B cell (primary cell): ENCODE results near the gene SCRT2. TPM values are rescaled to one million over a fixed set of nuclear protein-coding genes. Genes with fewer than 3 reads are reported as not detected.

ENCODE experiments used
- ATAC-seq: fragments of 200-7000 bp; cut with Tn5 transposase; one replicate; pipeline ENCODE4 v1.10.0; 2021; ENCODE audit warnings: low read depth, mild to moderate bottlenecking, moderate number of reproducible peaks, moderate library complexity
- CTCF ChIA-PET: fragments of 350-600 bp; sonication (Branson Sonifier 250); formaldehyde crosslinking; loops from one replicate; lab custom pipeline; 2021; ENCODE audit warnings: antibody characterized with exemption, inconsistent platforms; lab: Charles Lee
- POLR2A ChIA-PET: fragments of 350-600 bp; sonication (Branson Sonifier 250); formaldehyde crosslinking; loops from one replicate; lab custom pipeline; 2021; ENCODE audit warnings: antibody characterized with exemption; lab: Charles Lee
- DNase-seq: peaks from one replicate; pipeline ENCODE4 v3.0.0; 2013
- H2AFZ ChIP-seq: 2 replicates; pipeline ENCODE4 v1.6.1; 2012; ENCODE audit warnings: mild to moderate bottlenecking, low read depth, low read length; ENCODE audit not compliant: insufficient read depth, poor library complexity, severe bottlenecking
- H3K27ac ChIP-seq, 2 donors: 1 replicate in 1 of 2; 2 replicates in 1 of 2; pipeline ENCODE4 v1.5.1; 2012 to 2013; ENCODE audit warnings: low read length in 2 of 2, mild to moderate bottlenecking in 2 of 2, moderate library complexity in 1 of 2
- H3K27me3 ChIP-seq, 4 experiments: fragments of 200-600 bp in 1 of 4; sonication (generic) in 1 of 4; replicated peaks in 1 of 4; 1 replicate in 2 of 4; 2 replicates in 2 of 4; pipeline versions ENCODE4 v1.6.1 to v1.7.0; 2013 to 2016; ENCODE audit warnings: low read length in 3 of 4, mild to moderate bottlenecking in 2 of 4, mixed read lengths in 1 of 4, moderate library complexity in 1 of 4; ENCODE audit not compliant: insufficient read depth in 4 of 4, control insufficient read depth in 3 of 4; ENCODE audit errors: control extremely low read depth in 1 of 4
- H3K36me3 ChIP-seq, 2 experiments: replicated peaks in 1 of 2; 1 replicate in 1 of 2; 2 replicates in 1 of 2; pipeline versions ENCODE4 v1.6.1 to v1.7.1; 2013; ENCODE audit warnings: low read length in 1 of 2; ENCODE audit not compliant: insufficient read depth in 2 of 2, control insufficient read depth in 1 of 2; ENCODE audit errors: control extremely low read depth in 1 of 2, extremely low read depth in 1 of 2
- H3K4me1 ChIP-seq, 2 donors: fragments of 200-600 bp in 1 of 2; sonication (generic) in 1 of 2; 1 replicate in 1 of 2; 2 replicates in 1 of 2; pipeline versions ENCODE4 v1.5.1 to v1.6.1; 2013 to 2017; ENCODE audit warnings: low read length in 2 of 2; ENCODE audit not compliant: control insufficient read depth in 2 of 2, insufficient read depth in 2 of 2
- H3K4me2 ChIP-seq: replicated peaks from 2 replicates; pipeline ENCODE3; 2012; ENCODE audit warnings: mild to moderate bottlenecking, low read depth, low read length; ENCODE audit not compliant: poor library complexity, severe bottlenecking
- H3K4me3 ChIP-seq, 5 experiments: fragments of 200-600 bp in 1 of 5; sonication (generic) in 1 of 5; 1 replicate in 3 of 5; 2 replicates in 2 of 5; pipeline versions ENCODE4 v1.5.1 to v1.7.0; 2011 to 2016; ENCODE audit warnings: low read length in 4 of 5, mild to moderate bottlenecking in 4 of 5, low read depth in 2 of 5, control low read depth in 1 of 5, moderate library complexity in 1 of 5; ENCODE audit not compliant: insufficient read depth in 1 of 5; ENCODE audit errors: control extremely low read depth in 1 of 5, extremely low read depth in 1 of 5
- H3K79me2 ChIP-seq: fragments of 200-600 bp; sonication (generic); one replicate; pipeline ENCODE4 v1.6.0; 2016; ENCODE audit warnings: low read length; ENCODE audit not compliant: control insufficient read depth, insufficient read depth
- H3K9ac ChIP-seq: fragments of 200-600 bp; sonication (generic); 2 replicates; pipeline ENCODE4 v1.6.1; 2017; ENCODE audit warnings: mild to moderate bottlenecking, low read length, moderate library complexity
- H3K9me3 ChIP-seq, 3 donors: one replicate each; pipeline versions ENCODE4 v1.6.1 to v1.7.1; 2013; ENCODE audit warnings: low read length in 2 of 3; ENCODE audit not compliant: control insufficient read depth in 2 of 3, insufficient read depth in 1 of 3; ENCODE audit errors: control extremely low read depth in 1 of 3
- H4K20me1 ChIP-seq: 2 replicates; pipeline ENCODE4 v1.6.0; 2012; ENCODE audit warnings: mild to moderate bottlenecking, low read length; ENCODE audit not compliant: insufficient read depth, control insufficient read depth, poor library complexity, severe bottlenecking
- H3K27ac Mint-ChIP-seq: one replicate; pipeline ENCODE4 v1.8.0; 2021; ENCODE audit warnings: mixed read lengths
- H3K27me3 Mint-ChIP-seq: one replicate; pipeline ENCODE4 v1.8.0; 2021; ENCODE audit warnings: mixed read lengths
- H3K4me1 Mint-ChIP-seq: one replicate; pipeline ENCODE4 v1.8.0; 2021; ENCODE audit warnings: mixed read lengths
- H3K4me3 Mint-ChIP-seq: one replicate; pipeline ENCODE4 v1.8.0; 2021; ENCODE audit warnings: mixed read lengths
- H3K9me3 Mint-ChIP-seq: one replicate; pipeline ENCODE4 v1.8.0; 2022; ENCODE audit warnings: mixed read lengths; ENCODE audit not compliant: insufficient read depth
- CTCF ChIP-seq: fragments of 200-600 bp; IDR thresholded peaks from one replicate; pipeline ENCODE4 v1.8.0; 2022; ENCODE audit warnings: antibody characterized with exemption, mild to moderate bottlenecking
- EZH2 ChIP-seq: IDR thresholded peaks from 2 replicates; pipeline ENCODE4 v1.6.1; 2012; ENCODE audit warnings: borderline replicate concordance, low read depth, mild to moderate bottlenecking, moderate library complexity, low read length; ENCODE audit not compliant: insufficient read depth, poor library complexity, severe bottlenecking
- WGBS: methylation state at CpG from one replicate; pipeline ENCODE4 v1.1.5; 2013; ENCODE audit warnings: missing lambda C conversion rate; ENCODE audit not compliant: insufficient coverage; 5-methylcytosine and 5-hydroxymethylcytosine counted together
- intact Hi-C: fragments of 100-400 bp; cut with micrococcal nuclease; formaldehyde crosslinking; loops from one replicate; pipeline ENCODE4 v1.10.0; 2022
- polyA plus RNA-seq: library from polyadenylated mRNA; depleted of rRNA; stranded (reverse); fragments of >200 nt; gene quantifications from 2 replicates; pipeline ENCODE4 v1.2.3, GENCODE V29; 2012
- total RNA-seq, 2 donors: library from RNA; stranded (reverse); fragments of 120-200 nt in 1 of 2; gene quantifications; 1 replicate in 1 of 2; 2 replicates in 1 of 2; pipeline versions ENCODE4 v1.2.3 to v1.2.4, GENCODE V29; 2013 to 2022

SCRT2 gene
- total and polyA plus RNA-seq, 2 donors (not counting 1 experiment from before 2014, with no cell fraction given) = not detected

- Histone ChIP-seq H3K9ac (no peak overlapping the region), H3K27ac (no peak overlapping the region), H3K4me2 (no peak overlapping the region), H4K20me1 (no peaks in the 10 kb centered on the region), H3K79me2 (no peaks in the 10 kb centered on the region), H3K9me3 (peaks cover 0 to 8% (median 5%) of the 10 kb centered on the region in 3 donors), H3K27me3 (peaks cover 0 to 14% (median 3%) of the 10 kb centered on the region in 4 experiments), H3K36me3 (no peaks in the 10 kb centered on the region), H2AFZ (no peak overlapping the region), H3K4me1 (no peaks in the 10 kb centered on the region), H3K4me3 (no peak overlapping the region)
- H3K27me3 Mint-ChIP-seq = peaks cover 55% of the 10 kb centered on the region
- POLR2A ChIA-PET = no interaction called here
- 36% methylated on average over 5 of the region's 7 CpGs for WGBS
- CTCF ChIA-PET = interaction anchor here (0.6 kb wide), 1 partner anchor 198 kb away, joined by 3 read pairs; no protein-coding TSS in a partner anchor
- no peak for TF ChIP-seq EZH2
- TF ChIP-seq CTCF = no peak
- H3K4me3 Mint-ChIP-seq = no peak overlapping the region
- H3K4me1 Mint-ChIP-seq = no peaks in the 10 kb centered on the region
- H3K27ac Mint-ChIP-seq = no peak overlapping the region
- ATAC-seq (no peak), DNase-seq (no peak)
- H3K9me3 Mint-ChIP-seq = peaks cover 4% of the 10 kb centered on the region
- intact Hi-C loops = no loop called here
These were observed 55.4 kb downstream of the SCRT2 start for GRCh38 chr20:620246-620645.

- peaks cover 4% of the 10 kb centered on the region for H3K9me3 Mint-ChIP-seq
- Histone ChIP-seq H2AFZ (no peak overlapping the region), H3K27ac (no peak overlapping the region), H3K79me2 (no peaks in the 10 kb centered on the region), H3K4me2 (no peak overlapping the region), H3K36me3 (no peaks in the 10 kb centered on the region), H3K27me3 (peaks cover 0 to 17% (median 3%) of the 10 kb centered on the region in 4 experiments), H3K9me3 (peaks cover 0 to 9% (median 5%) of the 10 kb centered on the region in 3 donors), H3K4me1 (no peaks in the 10 kb centered on the region), H4K20me1 (no peaks in the 10 kb centered on the region), H3K9ac (no peak overlapping the region), H3K4me3 (no peak overlapping the region)
- WGBS = 93% methylated on average over 3 of the region's 5 CpGs
- ATAC-seq = no peak
- H3K4me3 Mint-ChIP-seq = no peak overlapping the region
- H3K27ac Mint-ChIP-seq = no peak overlapping the region
- CTCF ChIA-PET = interaction anchor here (1.5 kb wide), 1 partner anchor 27 kb away, joined by 4 read pairs; no protein-coding TSS in a partner anchor
- intact Hi-C loops = no loop called here
- no peaks in the 10 kb centered on the region for H3K4me1 Mint-ChIP-seq
- DNase-seq = no peak
- POLR2A ChIA-PET = no interaction called here
- peaks cover 57% of the 10 kb centered on the region for H3K27me3 Mint-ChIP-seq
- TF ChIP-seq CTCF (no peak), EZH2 (no peak)
These were observed 56.6 kb downstream of the SCRT2 start for GRCh38 chr20:618980-619379.
